Duodenal mucosa (tissue), 2 donors: ENCODE results near the gene ADPGK.
"Not testable (repeated sequence)": the region's sequence is repeated elsewhere in the genome, so short reads cannot be mapped to it uniquely, and the experiment has no call there.

ENCODE experiments used
- H3K27ac ChIP-seq: one replicate; pipeline ENCODE4 v1.7.0; 2013; ENCODE audit warnings: low read depth, low read length
- H3K27me3 ChIP-seq, 2 donors: one replicate each; pipeline ENCODE4 v1.7.0; 2013; ENCODE audit warnings: low read length in 2 of 2, control low read depth in 1 of 2; ENCODE audit not compliant: insufficient read depth in 2 of 2, control insufficient read depth in 1 of 2
- H3K36me3 ChIP-seq, 2 donors: one replicate each; pipeline ENCODE4 v1.7.0; 2013; ENCODE audit warnings: low read length in 2 of 2, control low read depth in 1 of 2; ENCODE audit not compliant: insufficient read depth in 2 of 2, control insufficient read depth in 1 of 2
- H3K4me1 ChIP-seq, 2 donors: one replicate each; pipeline ENCODE4 v1.7.0; 2013; ENCODE audit warnings: low read length in 2 of 2, control low read depth in 1 of 2; ENCODE audit not compliant: insufficient read depth in 2 of 2, control insufficient read depth in 1 of 2
- H3K4me3 ChIP-seq, 2 donors: one replicate each; pipeline ENCODE4 v1.7.0; 2013; ENCODE audit warnings: low read length in 2 of 2, low read depth in 1 of 2
- H3K9ac ChIP-seq, 2 donors: one replicate each; pipeline ENCODE4 v1.7.0; 2013; ENCODE audit warnings: low read length in 2 of 2, low read depth in 1 of 2
- H3K9me3 ChIP-seq, 2 donors: one replicate each; pipeline ENCODE4 v1.7.0; 2013; ENCODE audit warnings: low read length in 2 of 2, control low read depth in 1 of 2; ENCODE audit not compliant: control insufficient read depth in 1 of 2

Gene ADPGK

DNA sequence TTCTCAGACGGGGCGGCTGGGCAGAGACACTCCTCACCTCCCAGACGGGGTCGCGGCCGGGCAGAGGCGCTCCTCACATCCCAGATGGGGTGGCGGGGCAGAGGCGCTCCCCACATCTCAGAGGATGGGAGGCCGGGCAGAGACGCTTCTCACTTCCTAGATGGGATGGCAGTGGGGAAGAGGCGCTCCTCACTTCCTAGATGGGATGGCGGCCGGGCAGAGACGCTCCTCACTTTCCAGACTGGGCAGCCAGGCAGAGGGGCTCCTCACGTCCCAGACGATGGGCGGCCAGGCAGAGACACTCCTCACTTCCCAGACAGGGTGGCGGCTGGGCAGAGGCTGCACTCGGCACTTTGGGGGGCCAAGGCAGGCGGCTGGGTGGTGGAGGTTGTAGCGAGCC is 23.8 kb upstream of the ADPGK start:
- H3K36me3 ChIP-seq, H3K4me1 ChIP-seq, H3K27ac ChIP-seq, H3K4me3 ChIP-seq, H3K9me3 ChIP-seq, H3K27me3 ChIP-seq, H3K9ac ChIP-seq: not testable (repeated sequence)

DNA sequence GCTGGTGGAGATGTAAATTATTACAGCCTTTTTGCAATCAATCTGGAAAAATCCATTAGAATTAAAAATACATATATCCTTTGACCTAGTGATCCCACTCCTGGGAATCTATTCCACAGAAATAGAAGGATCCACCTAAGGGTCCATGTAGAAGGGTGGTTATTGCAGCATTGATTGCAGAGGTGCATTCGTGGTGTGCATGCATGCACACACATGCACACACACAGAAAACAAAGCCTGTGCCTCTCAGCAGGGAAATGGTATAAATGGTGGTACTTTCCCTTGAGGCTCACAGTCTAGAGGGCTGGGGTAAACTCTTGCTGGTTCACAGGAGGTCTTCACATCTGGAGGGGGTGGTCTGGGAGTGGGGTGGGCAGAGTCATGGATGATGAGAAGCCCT is 19.4 kb upstream of the ADPGK start:
- Histone ChIP-seq H3K9ac (no peak overlapping the region), H3K9me3 (no peaks in the 10 kb centered on the region), H3K27ac (no peak overlapping the region), H3K4me1 (no peaks in the 10 kb centered on the region), H3K27me3 (peaks cover 0 to 3% of the 10 kb centered on the region in 2 donors), H3K4me3 (no peak overlapping the region), H3K36me3 (no peaks in the 10 kb centered on the region)

DNA sequence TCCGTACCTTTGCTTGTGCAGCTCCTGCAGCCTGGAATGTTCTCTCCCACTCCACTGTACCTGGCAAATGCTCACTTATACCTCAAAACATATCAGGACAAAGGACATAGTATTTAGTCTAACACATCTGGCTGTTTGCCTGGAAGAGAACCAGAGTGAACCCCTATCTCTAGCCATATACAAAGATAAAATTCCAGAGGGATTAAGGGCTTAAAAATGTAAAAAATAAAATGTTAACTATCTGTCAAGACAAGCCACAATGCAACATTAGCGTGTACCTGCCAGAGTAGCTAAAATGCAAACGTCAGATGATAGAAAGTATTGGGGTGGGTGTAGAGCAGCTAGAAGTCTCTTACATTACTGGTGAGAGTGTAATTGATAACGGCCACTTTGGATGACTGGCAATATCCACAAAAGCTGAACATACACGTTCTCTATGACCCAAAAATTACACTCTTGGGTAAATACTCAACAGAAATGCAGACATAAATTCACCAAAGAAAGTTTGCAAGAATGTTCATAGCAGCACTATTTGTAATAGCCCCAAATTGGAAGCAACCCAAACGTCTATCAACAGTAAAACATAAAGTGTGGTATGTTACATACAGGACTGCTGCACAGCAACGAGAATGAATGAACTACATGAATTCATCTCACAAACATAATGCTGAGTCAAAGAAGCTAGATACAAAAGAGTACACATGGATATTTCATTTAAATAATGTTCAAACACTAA is 18.2 kb upstream of the ADPGK start:
- Histone ChIP-seq H3K9me3 (no peaks in the 10 kb centered on the region), H3K4me1 (peaks cover 0 to 4% of the 10 kb centered on the region in 2 donors), H3K9ac (no peak overlapping the region), H3K27me3 (peaks cover 0 to 3% of the 10 kb centered on the region in 2 donors), H3K27ac (no peak overlapping the region), H3K4me3 (no peak overlapping the region), H3K36me3 (no peaks in the 10 kb centered on the region)

DNA sequence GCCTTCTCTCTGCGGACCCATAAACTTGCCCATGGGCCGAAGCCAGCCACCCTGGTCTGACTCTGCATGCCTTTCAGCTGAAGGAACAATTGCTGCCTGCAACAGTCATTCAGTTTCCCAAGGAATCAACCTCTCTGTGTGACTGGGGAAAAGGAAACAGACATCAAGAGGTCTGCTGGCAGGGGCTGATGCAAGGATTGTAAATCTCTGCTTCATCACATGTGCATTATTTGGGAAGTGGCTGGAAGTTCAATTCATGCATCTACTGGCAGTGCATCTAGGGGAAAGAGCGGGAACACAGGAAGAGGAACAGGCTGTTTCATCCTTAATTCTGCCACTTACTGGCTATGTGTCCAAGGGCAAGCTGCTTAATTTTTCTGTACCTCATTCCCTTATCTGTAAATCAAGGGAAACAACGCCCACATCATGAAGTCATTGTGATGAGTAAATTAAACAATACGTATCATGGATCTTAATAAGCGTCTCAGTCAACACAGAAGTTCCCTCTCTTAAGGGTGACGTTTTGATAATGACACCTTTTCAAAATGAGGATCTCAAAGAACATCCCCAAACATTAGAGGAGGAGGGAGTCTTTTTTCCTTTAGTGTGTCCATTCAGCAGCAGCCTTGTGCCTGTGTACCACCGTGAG is 17.4 kb upstream of the ADPGK start:
- H3K9ac ChIP-seq, result no peak overlapping the region
- H3K36me3 ChIP-seq, result no peaks in the 10 kb centered on the region
- no peak overlapping the region for H3K27ac ChIP-seq
- no peaks in the 10 kb centered on the region for H3K9me3 ChIP-seq
- H3K4me1 ChIP-seq, result peaks cover 4 to 9% of the 10 kb centered on the region in 2 donors
- peaks cover 3 to 5% of the 10 kb centered on the region in 2 donors for H3K27me3 ChIP-seq
- H3K4me3 ChIP-seq, result no peak overlapping the region

DNA sequence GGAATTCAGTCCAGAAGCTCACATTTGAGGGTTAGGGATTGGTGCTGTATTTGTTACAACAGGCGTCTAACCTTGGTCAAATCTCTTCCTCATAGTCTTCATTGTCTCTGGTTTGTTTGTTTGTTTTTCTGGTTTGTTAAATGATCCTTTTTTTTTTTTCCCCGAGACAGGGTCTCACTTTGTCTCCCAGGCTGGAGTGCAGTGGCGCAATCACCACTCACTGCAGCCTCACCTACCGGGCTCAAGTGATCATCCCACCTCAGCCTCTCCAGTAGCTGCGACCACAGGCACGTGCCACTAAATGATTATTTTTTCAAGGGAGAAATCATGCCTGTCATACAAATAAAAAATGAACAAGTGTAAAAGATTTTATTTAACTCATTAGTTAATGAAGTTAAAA is 14.3 kb upstream of the ADPGK start:
- Histone ChIP-seq H3K36me3 (no peaks in the 10 kb centered on the region), H3K27me3 (peaks cover 0 to 5% of the 10 kb centered on the region in 2 donors), H3K4me1 (peaks cover 4 to 9% of the 10 kb centered on the region in 2 donors), H3K4me3 (no peak overlapping the region), H3K27ac (no peak overlapping the region), H3K9ac (no peak overlapping the region), H3K9me3 (no peaks in the 10 kb centered on the region)

DNA sequence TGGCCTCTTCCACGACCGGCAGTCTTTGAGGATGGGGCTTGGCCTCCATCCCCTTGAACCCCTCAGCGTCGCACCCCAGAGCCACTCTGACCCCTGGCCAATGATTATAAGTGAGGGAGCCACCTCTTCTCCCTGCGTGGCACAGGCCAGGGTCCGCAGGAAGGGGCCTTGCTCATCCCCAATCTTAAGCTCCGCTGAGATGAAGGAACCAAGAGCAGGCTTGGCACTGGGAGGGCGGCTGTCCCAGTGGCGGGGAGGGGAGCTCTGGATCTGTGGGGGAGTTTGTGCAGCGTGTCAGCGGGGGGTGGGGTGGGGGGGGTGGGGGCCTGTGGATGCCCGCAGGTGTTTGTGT is 13.8 kb upstream of the ADPGK start:
- Histone ChIP-seq H3K27ac (no peak overlapping the region), H3K4me1 (peaks cover 4 to 9% of the 10 kb centered on the region in 2 donors), H3K9ac (peak overlapping the region; percentile 32 to 52)

DNA sequence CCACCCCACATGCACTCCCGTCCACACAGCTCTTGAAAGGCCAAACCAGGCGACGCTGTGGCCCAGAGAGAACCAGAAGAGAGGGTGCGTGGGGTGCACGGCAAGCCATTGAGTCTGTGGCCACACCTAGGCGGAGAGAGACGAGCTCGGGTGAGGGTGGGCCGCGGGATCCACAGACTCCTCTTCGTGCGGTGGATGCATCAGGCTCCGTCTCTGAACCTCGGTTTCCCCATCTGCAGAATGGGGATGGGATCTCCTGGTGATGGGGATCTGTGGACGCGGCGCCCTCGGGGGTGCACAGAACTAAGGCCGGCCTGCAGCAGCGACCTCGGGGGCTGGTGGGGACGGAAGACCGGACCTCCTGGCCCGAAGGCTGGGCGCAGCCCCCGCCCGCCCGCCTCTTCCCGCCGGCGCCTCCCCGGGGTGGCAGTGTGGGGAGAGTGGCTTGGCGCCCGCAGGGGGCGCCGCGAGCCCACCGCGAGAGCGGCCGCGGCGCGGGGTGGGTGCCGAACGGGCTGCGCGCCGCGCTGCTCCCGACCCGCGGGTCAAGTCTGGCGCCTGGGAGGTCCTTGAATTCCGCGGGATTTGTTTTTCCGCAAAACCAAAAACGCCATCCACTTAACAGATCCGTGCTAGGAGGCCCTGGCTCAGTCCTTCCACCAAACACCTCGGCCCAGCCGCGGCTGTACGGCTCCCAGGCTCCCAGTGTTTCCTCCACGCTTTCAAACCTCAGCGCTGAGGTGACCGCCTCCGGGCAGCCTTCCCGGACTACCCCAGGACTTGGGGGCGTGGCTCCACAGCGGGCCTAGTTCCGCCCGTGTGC is 13.2 kb upstream of the ADPGK start:
- Histone ChIP-seq H3K9me3 (no peaks in the 10 kb centered on the region), H3K36me3 (no peaks in the 10 kb centered on the region), H3K27ac (no peak overlapping the region), H3K27me3 (peaks cover 0 to 5% of the 10 kb centered on the region in 2 donors), H3K4me3 (peak overlapping the region; percentile 69 to 76), H3K9ac (peak overlapping the region; percentile 32 to 65), H3K4me1 (peaks cover 4 to 9% of the 10 kb centered on the region in 2 donors)

More for the DNA sequence above, 13.8 kb upstream of the ADPGK start:
- no peaks in the 10 kb centered on the region for H3K9me3 ChIP-seq
- H3K36me3 ChIP-seq, result no peaks in the 10 kb centered on the region
- peaks cover 0 to 5% of the 10 kb centered on the region in 2 donors for H3K27me3 ChIP-seq
- H3K4me3 ChIP-seq, result peak overlapping the region; percentile 69 to 76

DNA sequence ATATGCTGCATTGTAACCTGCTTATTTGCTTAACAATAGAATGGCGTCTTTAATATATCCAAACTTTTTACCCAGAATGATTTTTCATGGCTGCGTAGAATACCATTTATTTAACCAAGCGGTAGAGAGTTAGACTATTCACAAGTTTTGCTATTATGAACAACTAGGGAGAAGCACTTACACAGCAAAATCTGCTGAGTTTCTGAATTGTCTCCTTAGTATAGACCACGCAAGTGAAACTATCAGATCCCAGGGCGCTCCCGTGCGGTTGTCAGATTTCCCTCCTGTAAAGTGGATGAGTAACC is 12.6 kb upstream of the ADPGK start:
- Histone ChIP-seq H3K9me3 (no peaks in the 10 kb centered on the region), H3K4me1 (peaks cover 4 to 9% of the 10 kb centered on the region in 2 donors), H3K36me3 (no peaks in the 10 kb centered on the region), H3K27me3 (peaks cover 0 to 5% of the 10 kb centered on the region in 2 donors), H3K9ac (peak overlapping the region in 1 of 2 donors; percentile 65), H3K4me3 (peak overlapping the region; percentile 49 to 76), H3K27ac (no peak overlapping the region)

DNA sequence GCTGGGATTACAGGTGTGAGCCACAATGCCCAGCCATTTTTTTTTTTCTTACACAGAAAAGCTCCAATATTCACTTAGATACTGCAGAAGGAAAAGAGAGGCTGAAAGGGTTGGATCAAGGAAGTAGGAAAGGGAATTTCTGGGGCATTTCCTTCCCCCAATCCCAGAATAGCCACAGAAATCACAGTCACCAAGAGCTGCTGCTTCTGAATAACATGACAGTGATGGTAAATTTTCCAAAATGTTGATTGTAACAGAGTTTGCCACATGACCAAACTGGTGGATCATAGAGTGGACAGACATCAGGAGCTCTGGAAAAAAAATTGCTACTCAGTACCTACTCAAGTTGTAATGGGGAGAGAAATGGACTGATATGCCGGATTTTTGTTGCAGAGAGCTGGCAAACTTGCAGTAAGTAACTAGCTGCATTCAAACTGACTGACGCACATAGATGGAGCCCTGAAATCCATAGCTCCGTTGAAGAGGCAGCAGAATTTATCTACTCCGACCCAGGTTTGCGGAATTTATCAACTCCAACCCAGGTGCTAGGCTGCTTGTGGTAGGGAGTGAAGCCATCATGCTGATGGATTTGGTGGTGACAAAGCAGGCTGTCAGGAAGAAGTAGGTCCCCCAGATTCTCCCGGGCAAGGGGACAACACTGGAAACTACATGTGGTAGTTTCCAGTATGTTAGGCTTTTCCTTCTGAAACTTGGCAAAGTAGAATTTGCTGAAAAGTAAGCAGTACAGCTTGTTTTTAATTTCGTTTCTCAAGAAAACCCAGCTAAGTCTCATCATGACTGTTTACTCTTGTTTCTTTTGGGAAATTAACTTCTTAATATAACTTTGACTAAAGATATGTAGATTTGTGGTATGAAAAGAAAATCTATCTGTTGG is 10.5 kb upstream of the ADPGK start:
- H3K4me3 ChIP-seq, result no peak overlapping the region
- no peaks in the 10 kb centered on the region for H3K36me3 ChIP-seq
- no peaks in the 10 kb centered on the region for H3K9me3 ChIP-seq
- peaks cover 4 to 9% of the 10 kb centered on the region in 2 donors for H3K4me1 ChIP-seq
- no peak overlapping the region for H3K9ac ChIP-seq
- no peak overlapping the region for H3K27ac ChIP-seq
- peaks cover 0 to 5% of the 10 kb centered on the region in 2 donors for H3K27me3 ChIP-seq
